GM18873 (cell line): ENCODE results near the gene BLNK.

Source experiments
- ATAC-seq: cut with Tn5 transposase; IDR thresholded peaks from one replicate; pipeline ENCODE4 v1.9.1; 2021; ENCODE audit warnings: mild to moderate bottlenecking, moderate library complexity, moderate number of reproducible peaks; ENCODE audit not compliant: unreplicated experiment, low FRiP score

The BLNK gene

DNA sequence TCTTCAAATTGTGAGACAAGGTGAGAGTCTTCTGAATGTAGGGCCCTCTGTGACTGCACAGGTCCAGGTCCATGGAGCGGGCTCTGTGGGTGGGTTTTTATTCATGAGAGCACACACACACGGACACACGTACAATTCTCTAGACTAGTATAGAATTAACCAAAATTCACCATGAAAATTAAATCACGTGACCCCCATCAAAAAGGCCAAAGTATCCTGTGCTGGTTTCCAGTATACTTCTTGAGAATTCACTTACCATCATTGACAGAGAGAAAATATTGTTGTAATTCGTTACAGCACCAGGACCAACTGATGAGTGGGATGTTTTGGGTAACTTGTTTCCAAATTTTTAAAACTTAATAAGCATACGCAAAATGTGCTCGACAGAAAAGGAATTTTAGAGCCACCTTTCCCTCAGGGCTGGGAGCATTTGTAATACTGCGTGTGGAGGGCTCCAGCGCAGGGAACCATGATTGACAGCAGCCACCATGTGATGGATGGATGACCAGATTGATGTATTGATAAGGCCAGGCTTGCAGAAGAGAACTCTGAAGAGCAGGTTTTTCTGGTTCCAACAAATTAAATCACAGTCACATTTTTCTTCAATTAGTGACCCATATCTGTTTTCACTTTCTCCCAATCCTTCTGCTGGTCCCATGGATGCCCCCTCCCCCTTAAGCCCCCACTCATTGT is 18.0 kb upstream of the BLNK start:
- no peak for ATAC-seq

DNA sequence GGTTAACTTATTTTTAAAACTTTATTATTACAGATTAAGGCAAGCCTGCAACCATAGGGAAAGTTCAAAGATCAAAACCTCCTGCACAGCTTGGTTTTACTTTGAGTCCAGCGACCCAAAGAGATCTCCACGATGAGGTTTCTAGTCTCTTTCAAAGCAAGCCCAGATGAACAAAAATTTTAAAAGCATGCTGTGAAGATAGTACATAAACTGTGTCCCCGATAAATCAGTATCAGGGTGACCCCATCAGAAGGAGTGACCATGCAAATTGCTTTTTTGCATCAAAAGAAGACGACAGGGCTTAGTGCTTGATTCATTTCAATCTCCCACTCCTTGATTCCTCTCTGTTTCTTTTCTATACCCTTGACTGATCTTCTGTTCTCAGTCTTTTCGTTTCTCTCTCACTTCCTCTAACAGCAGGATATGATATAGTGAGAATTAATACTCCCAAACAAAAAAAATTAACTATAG is 16.8 kb upstream of the BLNK start:
- peak; percentile 41 for ATAC-seq

DNA sequence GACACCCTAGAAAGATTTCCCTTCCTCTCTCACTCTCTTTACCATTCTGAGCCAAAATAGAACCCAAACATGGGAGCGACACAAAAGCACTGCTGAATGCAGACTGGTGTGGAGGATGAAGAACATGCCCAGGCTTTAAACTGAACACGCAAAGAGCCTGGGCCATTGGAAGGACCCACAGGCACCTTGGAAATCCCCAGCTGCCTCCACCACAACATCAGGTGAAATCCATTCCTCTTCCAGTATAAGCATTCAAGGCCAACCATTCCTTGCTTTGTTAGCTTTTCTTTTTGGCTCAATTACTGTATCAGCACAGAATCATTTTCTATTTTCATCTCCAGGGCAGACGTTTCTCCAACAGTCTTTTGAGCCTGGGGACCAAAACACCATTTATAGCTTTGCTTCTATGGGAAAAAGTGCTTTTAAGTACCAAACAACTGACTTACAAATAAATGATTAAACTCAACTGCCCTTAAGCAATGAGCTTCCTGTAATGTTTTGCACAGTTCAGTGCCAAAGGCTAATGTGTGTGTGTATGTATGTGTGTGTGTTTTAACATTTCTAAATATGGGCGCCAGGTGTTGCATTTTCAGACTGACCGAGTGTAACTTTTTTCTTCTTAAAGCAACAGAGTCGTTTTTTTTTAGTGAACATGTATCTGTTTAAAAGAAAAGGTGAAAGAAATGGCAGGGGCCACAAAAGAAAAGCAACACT is 16.2 kb upstream of the BLNK start:
- ATAC-seq = peak; percentile 61

GRCh38 chr10:96285331-96285752 is 14.0 kb upstream of the BLNK start:
- ATAC-seq = no peak

GRCh38 chr10:96283756-96284155 is 12.4 kb upstream of the BLNK start:
- ATAC-seq = no peak

GRCh38 chr10:96283351-96283750 is 12.0 kb upstream of the BLNK start:
- no peak for ATAC-seq

- ATAC-seq = no peak
Observed at GRCh38 chr10:96281444-96282029, 10.2 kb upstream of the BLNK start.

DNA sequence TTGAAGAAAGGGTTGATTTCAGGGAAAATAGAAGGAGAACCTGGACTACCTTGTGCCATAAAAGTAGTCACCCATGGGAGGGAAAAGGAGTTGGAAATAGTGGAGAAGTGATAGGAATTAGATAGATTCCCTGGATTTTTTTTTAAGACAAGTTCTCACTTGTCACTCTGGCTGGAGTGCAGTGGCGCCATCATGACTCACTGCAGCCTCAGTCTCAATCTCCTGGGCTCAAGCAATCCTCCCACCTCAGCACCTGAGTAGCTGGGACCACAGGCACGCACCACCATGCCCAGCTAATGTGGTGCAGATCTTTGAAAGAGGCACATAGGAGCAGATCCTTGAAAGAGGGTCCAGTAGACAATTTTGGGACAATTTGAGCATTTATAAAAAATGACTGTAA is 9.5 kb upstream of the BLNK start:
- ATAC-seq = no peak

DNA sequence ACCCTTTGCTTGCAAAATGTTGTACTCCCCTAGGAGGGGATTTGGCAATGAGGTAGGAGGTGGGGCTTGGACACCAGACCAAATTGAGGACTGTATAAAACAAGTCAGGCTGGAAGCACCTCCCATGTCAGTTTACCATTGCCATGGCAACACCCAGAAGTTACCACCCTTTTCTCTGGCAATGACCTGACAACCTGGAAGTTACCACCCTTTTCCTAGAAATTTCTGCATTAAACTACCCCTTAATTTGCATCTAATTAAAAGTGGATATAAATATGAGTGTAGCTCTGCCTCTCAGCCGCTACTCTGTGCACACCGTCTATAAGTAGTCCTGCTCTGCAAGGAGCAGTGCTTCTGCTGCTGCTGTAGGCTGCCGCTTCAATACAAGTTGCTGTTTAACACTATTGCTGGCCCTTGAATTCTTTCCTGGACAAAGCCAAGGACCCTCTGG is 7.8 kb upstream of the BLNK start:
- ATAC-seq = no peak

GRCh38 chr10:96276831-96277230 is 5.5 kb upstream of the BLNK start:
- no peak for ATAC-seq

DNA sequence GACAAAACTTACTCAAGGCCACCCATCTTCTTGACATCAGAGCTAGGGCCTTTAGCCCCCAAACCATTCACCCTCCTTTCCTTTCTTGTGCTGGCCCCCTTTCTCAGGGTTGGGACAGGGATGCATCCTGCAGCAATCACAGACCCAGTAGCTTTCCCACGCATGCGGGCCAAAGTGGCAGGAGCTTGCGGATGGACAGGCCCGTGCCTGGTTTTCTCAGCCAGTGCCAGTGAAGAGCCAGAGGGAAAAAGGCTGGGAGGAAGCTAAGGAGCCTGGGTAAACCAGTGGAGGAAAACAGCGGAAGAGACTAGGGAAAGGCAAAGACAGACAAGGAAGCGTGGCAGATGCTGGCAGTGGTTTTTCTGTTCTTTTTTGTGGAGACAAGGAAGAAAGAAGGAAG is 5.1 kb upstream of the BLNK start:
- ATAC-seq = no peak

GRCh38 chr10:96275685-96276418 is 4.5 kb upstream of the BLNK start:
- ATAC-seq = no peak

DNA sequence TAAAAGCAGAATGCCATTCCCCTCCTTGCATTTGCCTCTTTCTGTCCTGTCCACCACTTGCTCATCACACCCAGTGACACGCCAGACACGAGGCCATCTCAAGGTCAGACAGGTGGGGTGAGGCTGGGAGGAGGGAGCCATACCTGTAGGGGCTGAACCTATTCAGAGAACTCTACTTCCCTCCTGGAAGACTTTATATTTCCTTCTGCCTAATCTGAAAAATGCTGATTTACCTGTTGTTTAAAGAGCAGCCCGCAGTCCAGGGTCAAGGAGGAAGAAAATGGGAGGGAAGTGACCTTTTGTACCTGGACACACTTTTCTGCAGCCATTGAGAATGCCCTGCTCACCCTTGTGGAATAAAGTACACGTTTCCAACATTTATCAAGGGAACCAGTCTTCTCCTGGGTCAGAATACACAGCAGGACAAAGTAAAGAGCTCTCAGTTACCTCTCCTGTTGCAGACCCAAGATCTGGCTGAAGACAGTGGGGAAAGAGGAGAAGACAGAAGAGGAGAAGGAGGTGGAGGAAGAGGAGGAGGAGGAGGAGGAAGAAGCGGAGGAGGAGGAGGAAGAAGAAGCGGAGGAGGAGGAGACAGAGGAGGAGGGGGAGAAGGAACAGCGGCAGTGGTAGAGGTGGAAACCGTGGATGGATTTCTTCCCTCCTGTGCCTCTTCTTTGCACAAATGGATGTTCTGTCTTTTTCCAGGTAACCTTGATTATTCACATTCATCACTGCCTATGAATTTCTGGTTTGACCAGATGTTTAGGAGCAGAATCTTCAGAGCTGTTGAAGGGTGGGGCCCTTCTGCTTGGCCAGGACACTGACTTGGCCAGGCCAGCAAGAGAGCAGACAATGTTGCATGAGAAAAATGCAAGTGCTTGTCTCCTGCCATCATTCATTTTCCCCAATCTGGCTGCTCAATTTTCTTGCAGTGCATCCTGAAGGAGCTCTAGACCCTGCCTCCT is 1.2 kb upstream of the BLNK start:
- no peak for ATAC-seq

GRCh38 chr10:96270571-96270970 is 798 bp downstream of the BLNK start:
- ATAC-seq = no peak

GRCh38 chr10:96269438-96270300 is 1.7 kb downstream of the BLNK start:
- ATAC-seq = no peak

GRCh38 chr10:96268341-96268909 is 2.9 kb downstream of the BLNK start:
- ATAC-seq = no peak

- ATAC-seq = no peak
Observed at GRCh38 chr10:96267234-96267705, 4.1 kb downstream of the BLNK start.

DNA sequence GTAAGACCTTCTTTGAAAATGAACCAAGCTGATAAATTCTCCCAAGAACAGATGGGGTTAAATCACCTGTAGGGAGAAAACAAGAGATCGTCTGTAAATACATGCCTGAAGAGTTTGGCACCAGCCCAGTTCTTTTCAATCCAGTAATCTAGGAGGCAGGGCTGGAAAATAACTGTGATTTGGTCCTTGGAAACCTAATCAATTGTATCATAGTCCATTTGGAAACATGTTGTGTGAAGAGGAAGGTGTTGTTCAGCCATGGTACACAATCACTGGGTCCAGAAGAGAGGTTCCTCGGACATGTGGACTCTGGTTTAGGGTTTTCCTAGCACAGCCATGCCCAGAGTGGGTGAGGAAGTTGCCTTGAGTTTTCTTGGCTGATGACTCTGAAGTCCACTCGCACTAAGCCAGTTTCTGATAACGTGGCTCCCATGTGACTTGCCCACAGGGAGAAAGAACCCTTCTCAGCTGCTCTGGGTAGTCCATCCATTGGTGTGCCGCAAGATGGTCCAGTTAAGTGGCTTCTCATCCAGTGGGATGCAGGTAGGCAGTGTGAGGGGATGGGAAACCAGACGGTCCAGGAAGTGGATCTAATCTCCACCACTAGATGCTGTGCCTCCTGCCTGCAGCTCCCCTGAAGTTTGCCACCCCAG is 5.1 kb downstream of the BLNK start:
- no peak for ATAC-seq
